Neural crest cell (in vitro differentiated cells): Measurements from ENCODE around the gene RFC3. TPM values are rescaled to one million over a fixed set of nuclear protein-coding genes. Genes with fewer than 3 reads are reported as not detected.

ENCODE experiments used
- DNase-seq: peaks from one replicate; pipeline ENCODE4 v3.0.0; 2021; ENCODE audit warnings: low read depth, mixed read lengths, low spot score
- H3K27ac Mint-ChIP-seq: one replicate; pipeline ENCODE4 v1.8.0; 2021; ENCODE audit warnings: mild to moderate bottlenecking, mixed read lengths; ENCODE audit not compliant: unreplicated experiment
- H3K27me3 Mint-ChIP-seq: 2 replicates; pipeline ENCODE4 v1.8.0; 2021; ENCODE audit warnings: low read depth, mild to moderate bottlenecking, mixed read lengths
- H3K36me3 Mint-ChIP-seq: 2 replicates; pipeline ENCODE4 v1.8.0; 2021; ENCODE audit warnings: low read depth, mild to moderate bottlenecking, mixed read lengths
- H3K4me1 Mint-ChIP-seq: 2 replicates; pipeline ENCODE4 v1.8.0; 2021; ENCODE audit warnings: mixed read lengths
- H3K4me3 Mint-ChIP-seq: one replicate; pipeline ENCODE4 v1.8.0; 2021; ENCODE audit warnings: mild to moderate bottlenecking, mixed read lengths
- H3K9me3 Mint-ChIP-seq: 2 replicates; pipeline ENCODE4 v1.8.0; 2021; ENCODE audit warnings: mixed read lengths
- total RNA-seq: library from RNA; stranded (reverse); gene quantifications from 2 replicates; pipeline ENCODE4 v1.2.1, GENCODE V29; 2021
- TF ChIP-seq, protein P1 (sequence below): fragments of 200-600 bp; sonication (generic); conservative IDR thresholded peaks from 2 replicates; pipeline ENCODE4 v1.5.0; 2021; ENCODE audit warnings: antibody characterized with exemption, mild to moderate bottlenecking

The RFC3 gene
- total RNA-seq, 1 donor from 2014 or later = 53.9 TPM

GRCh38 chr13:33874871-33875270, 56.9 kb downstream of the RFC3 start:
- no peaks in the 10 kb centered on the region for H3K4me1 Mint-ChIP-seq
- TF ChIP-seq, protein P1, sequence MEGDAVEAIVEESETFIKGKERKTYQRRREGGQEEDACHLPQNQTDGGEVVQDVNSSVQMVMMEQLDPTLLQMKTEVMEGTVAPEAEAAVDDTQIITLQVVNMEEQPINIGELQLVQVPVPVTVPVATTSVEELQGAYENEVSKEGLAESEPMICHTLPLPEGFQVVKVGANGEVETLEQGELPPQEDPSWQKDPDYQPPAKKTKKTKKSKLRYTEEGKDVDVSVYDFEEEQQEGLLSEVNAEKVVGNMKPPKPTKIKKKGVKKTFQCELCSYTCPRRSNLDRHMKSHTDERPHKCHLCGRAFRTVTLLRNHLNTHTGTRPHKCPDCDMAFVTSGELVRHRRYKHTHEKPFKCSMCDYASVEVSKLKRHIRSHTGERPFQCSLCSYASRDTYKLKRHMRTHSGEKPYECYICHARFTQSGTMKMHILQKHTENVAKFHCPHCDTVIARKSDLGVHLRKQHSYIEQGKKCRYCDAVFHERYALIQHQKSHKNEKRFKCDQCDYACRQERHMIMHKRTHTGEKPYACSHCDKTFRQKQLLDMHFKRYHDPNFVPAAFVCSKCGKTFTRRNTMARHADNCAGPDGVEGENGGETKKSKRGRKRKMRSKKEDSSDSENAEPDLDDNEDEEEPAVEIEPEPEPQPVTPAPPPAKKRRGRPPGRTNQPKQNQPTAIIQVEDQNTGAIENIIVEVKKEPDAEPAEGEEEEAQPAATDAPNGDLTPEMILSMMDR = no peak
- no peak for DNase-seq

GRCh38 chr13:33875618-33876401, 57.9 kb downstream of the RFC3 start:
- Mint-ChIP-seq H3K27me3 (no peaks in the 10 kb centered on the region), H3K27ac (no peak overlapping the region), H3K4me3 (no peak overlapping the region), H3K9me3 (peaks cover 3% of the 10 kb centered on the region), H3K36me3 (peaks cover 9% of the 10 kb centered on the region), H3K4me1 (no peaks in the 10 kb centered on the region)
- TF ChIP-seq, protein P1 = no peak
- no peak for DNase-seq

More at GRCh38 chr13:33874871-33875270, 56.9 kb downstream of the RFC3 start:
- H3K27me3 Mint-ChIP-seq = no peaks in the 10 kb centered on the region
- no peaks in the 10 kb centered on the region for H3K9me3 Mint-ChIP-seq
- no peak overlapping the region for H3K27ac Mint-ChIP-seq
- H3K4me3 Mint-ChIP-seq = no peak overlapping the region
- peaks cover 5% of the 10 kb centered on the region for H3K36me3 Mint-ChIP-seq

DNA sequence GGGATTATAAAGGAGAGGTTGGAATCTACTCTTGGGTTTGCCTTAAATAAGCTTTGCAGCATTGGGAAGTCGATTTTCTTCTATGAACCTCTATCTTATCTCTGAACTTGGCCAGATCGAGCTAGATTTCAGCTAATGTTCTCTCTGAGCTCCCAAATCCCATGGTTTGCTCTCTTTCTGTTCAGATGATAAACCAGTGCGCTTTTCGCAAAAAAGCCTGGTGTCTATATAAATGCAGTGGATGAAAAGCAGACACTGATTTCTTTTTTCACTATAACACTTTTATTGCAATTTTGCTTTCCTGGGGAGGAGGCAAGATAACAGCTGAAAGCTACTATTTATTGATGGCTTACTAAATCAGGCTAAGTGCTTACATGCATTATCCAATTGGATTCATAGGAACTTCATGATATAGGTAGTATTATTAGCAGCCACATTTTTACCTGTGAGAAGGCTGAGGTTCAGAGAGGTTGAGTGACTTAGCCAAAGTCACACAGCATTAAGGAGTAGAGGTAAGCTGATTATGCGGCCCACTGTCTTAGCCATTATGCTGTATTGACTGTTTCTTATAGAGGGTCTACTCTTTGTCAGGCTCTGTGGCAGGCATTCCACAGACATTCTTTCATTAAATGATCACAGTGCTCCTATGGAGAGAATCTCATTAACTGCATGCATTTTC, 58.9 kb downstream of the RFC3 start:
- TF ChIP-seq, protein P1 = no peak
- no peak overlapping the region for H3K4me3 Mint-ChIP-seq
- DNase-seq = no peak
- H3K9me3 Mint-ChIP-seq = peaks cover 3% of the 10 kb centered on the region
- H3K27me3 Mint-ChIP-seq = no peaks in the 10 kb centered on the region
- peaks cover 15% of the 10 kb centered on the region for H3K36me3 Mint-ChIP-seq
- no peaks in the 10 kb centered on the region for H3K4me1 Mint-ChIP-seq
- H3K27ac Mint-ChIP-seq = no peak overlapping the region

DNA sequence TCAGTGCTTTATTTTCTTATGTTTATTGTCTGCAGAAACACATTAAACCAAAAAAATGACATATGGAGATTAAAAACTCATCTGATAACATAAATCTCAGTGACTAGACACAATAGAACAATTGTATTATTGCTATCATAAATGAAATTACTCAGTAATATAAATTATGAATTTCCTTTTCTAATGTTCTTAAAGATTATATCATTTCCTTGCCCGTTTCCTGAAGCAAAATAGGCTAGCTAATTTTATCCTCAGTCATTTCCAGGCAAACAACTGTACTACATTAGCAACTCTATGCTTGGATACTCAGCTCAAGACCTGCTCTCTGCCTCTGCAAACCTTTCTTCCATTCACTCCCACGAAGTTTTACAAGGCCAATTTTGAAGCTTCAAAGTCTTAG, 61.2 kb downstream of the RFC3 start:
- peaks cover 21% of the 10 kb centered on the region for H3K36me3 Mint-ChIP-seq
- H3K27me3 Mint-ChIP-seq = no peaks in the 10 kb centered on the region
- TF ChIP-seq, protein P1 = no peak
- H3K9me3 Mint-ChIP-seq = peaks cover 3% of the 10 kb centered on the region
- no peak overlapping the region for H3K4me3 Mint-ChIP-seq
- H3K4me1 Mint-ChIP-seq = peaks cover 2% of the 10 kb centered on the region
- DNase-seq = no peak
- H3K27ac Mint-ChIP-seq = no peak overlapping the region

DNA sequence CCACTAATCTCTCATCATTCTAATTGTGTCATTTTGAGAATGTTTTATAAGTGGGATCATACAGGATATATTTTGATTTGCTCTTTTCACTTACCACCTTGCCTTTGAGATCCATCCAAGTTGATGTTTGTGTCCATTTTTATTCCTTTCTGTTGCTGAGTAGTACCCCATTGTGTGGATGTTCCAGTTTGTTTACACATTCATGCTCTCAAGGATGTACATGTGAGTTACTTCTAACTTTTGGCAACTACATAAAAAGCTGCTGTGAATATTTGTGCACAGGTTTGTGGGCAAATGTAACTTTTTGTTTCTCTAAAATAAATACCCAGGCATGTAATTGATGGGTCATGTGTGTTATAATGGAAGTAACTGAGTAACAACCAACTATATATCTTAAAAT, 64.9 kb downstream of the RFC3 start:
- Mint-ChIP-seq H3K36me3 (peaks cover 26% of the 10 kb centered on the region), H3K27me3 (no peaks in the 10 kb centered on the region), H3K27ac (no peak overlapping the region), H3K9me3 (peaks cover 3% of the 10 kb centered on the region), H3K4me3 (no peak overlapping the region), H3K4me1 (peaks cover 9% of the 10 kb centered on the region)
- no peak for DNase-seq
- TF ChIP-seq, protein P1 = no peak
